Panc1 (cell line): ENCODE measurements around the gene EXOC6B.

Source experiments
- POLR2AphosphoS5 ChIP-seq: IDR thresholded peaks from 2 replicates; pipeline ENCODE4 v1.6.1; 2012; ENCODE audit warnings: mild to moderate bottlenecking, low read depth, low read length, moderate library complexity
- REST ChIP-seq, 2 experiments: IDR thresholded peaks; 2 replicates each; pipeline ENCODE4 v1.6.1; 2011 to 2012; ENCODE audit warnings: low read depth in 2 of 2, control low read depth in 1 of 2, low read length in 1 of 2, mild to moderate bottlenecking in 1 of 2, moderate library complexity in 1 of 2; ENCODE audit not compliant: insufficient read depth in 1 of 2
- SIN3A ChIP-seq: IDR thresholded peaks from 2 replicates; pipeline ENCODE4 v1.6.1; 2012; ENCODE audit warnings: low read depth, mild to moderate bottlenecking, low read length, moderate library complexity, borderline replicate concordance; ENCODE audit not compliant: insufficient read depth
- TCF7L2 ChIP-seq: IDR thresholded peaks from 2 replicates; pipeline ENCODE4 v1.6.1; 2011; ENCODE audit warnings: mild to moderate bottlenecking, low read depth, low read length, inconsistent platforms
- TF ChIP-seq, protein P1 (sequence below): fragments of 450-650 bp; IDR thresholded peaks from 2 replicates; pipeline ENCODE4 v1.5.1; 2017; ENCODE audit warnings: mild to moderate bottlenecking

- TF ChIP-seq, protein P1, sequence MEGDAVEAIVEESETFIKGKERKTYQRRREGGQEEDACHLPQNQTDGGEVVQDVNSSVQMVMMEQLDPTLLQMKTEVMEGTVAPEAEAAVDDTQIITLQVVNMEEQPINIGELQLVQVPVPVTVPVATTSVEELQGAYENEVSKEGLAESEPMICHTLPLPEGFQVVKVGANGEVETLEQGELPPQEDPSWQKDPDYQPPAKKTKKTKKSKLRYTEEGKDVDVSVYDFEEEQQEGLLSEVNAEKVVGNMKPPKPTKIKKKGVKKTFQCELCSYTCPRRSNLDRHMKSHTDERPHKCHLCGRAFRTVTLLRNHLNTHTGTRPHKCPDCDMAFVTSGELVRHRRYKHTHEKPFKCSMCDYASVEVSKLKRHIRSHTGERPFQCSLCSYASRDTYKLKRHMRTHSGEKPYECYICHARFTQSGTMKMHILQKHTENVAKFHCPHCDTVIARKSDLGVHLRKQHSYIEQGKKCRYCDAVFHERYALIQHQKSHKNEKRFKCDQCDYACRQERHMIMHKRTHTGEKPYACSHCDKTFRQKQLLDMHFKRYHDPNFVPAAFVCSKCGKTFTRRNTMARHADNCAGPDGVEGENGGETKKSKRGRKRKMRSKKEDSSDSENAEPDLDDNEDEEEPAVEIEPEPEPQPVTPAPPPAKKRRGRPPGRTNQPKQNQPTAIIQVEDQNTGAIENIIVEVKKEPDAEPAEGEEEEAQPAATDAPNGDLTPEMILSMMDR: no peak
- TF ChIP-seq REST (IDR thresholded peaks at IDR 0.05; ENCODE audit: insufficient read depth in 1 of 2, low read depth in 2 of 2, low read length in 1 of 2): no peak
- no peak for TF ChIP-seq POLR2AphosphoS5
- TF ChIP-seq SIN3A: no peak
- no peak for TF ChIP-seq TCF7L2
Measured at GRCh38 chr2:72154386-72154975, 671.4 kb downstream of the EXOC6B start.
